Colonic mucosa (tissue), 4 donors: ENCODE measurements around the gene TMEM183A. TPM values are rescaled to one million over a fixed set of nuclear protein-coding genes. Genes with fewer than 3 reads are reported as not detected.

Source experiments
- DNase-seq: peaks from one replicate; pipeline ENCODE4 v3.0.0-alpha.2; 2020
- H3K27ac ChIP-seq: fragments of 200-600 bp; one replicate; pipeline ENCODE4 v1.8.0; 2021
- H3K27me3 ChIP-seq: fragments of 200-600 bp; one replicate; pipeline ENCODE4 v1.8.0; 2021
- H3K36me3 ChIP-seq: fragments of 200-600 bp; one replicate; pipeline ENCODE4 v1.8.0; 2021
- H3K4me1 ChIP-seq: fragments of 200-600 bp; one replicate; pipeline ENCODE4 v1.8.0; 2021; ENCODE audit warnings: mild to moderate bottlenecking
- H3K4me3 ChIP-seq: fragments of 200-600 bp; one replicate; pipeline ENCODE4 v1.8.0; 2021
- H3K9ac ChIP-seq, 2 donors: one replicate each; pipeline ENCODE4 v1.7.0; 2013; ENCODE audit warnings: control low read depth in 2 of 2, low read depth in 2 of 2, low read length in 2 of 2
- H3K9me3 ChIP-seq: fragments of 200-600 bp; one replicate; pipeline ENCODE4 v1.8.0; 2021
- CTCF ChIP-seq: fragments of 200-600 bp; IDR thresholded peaks from one replicate; pipeline ENCODE4 v1.8.0; 2022; ENCODE audit warnings: antibody characterized with exemption, mild to moderate bottlenecking
- intact Hi-C: fragments of 100-400 bp; cut with DNase I; formaldehyde crosslinking; loops from one replicate; pipeline ENCODE4 v1.14.1; 2022
- total RNA-seq, 2 donors: library from RNA; stranded (reverse); fragmentation: NEBNext Ultra II Directional in 1 of 2; extraction: Animal tissue kit (Norgen Biotek cat#: 25700) in 1 of 2; gene quantifications; one replicate each; pipeline ENCODE4 v1.2.1, GENCODE V29; 2021
- donor health status: healthy.
- donor health status: DM: no; HTN: no; CAD: no.
- donor health status: DM: no; HTN: no; CAD: no.

The TMEM183A gene
- total RNA-seq, 2 donors from 2014 or later, result 117 to 134 TPM

GRCh38 chr1:203028784-203029553 is 21.8 kb downstream of the TMEM183A start:
- DNase-seq, result peak; percentile 12
- Histone ChIP-seq H3K4me3 (no peak overlapping the region), H3K36me3 (no peaks in the 10 kb centered on the region), H3K27me3 (peaks cover 12% of the 10 kb centered on the region), H3K9me3 (no peaks in the 10 kb centered on the region), H3K27ac (no peak overlapping the region), H3K4me1 (peaks cover 6% of the 10 kb centered on the region), H3K9ac (no peak overlapping the region)
- intact Hi-C loops, result no loop called here
- TF ChIP-seq CTCF, result no peak

GRCh38 chr1:203031467-203031866 is 24.3 kb downstream of the TMEM183A start:
- TF ChIP-seq CTCF, result no peak
- Histone ChIP-seq H3K36me3 (no peaks in the 10 kb centered on the region), H3K9me3 (no peaks in the 10 kb centered on the region), H3K4me1 (peaks cover 6% of the 10 kb centered on the region), H3K9ac (no peak overlapping the region), H3K27me3 (peaks cover 12% of the 10 kb centered on the region), H3K4me3 (no peak overlapping the region), H3K27ac (no peak overlapping the region)
- intact Hi-C loops, result no loop called here
- no peak for DNase-seq

- Histone ChIP-seq H3K27ac (no peak overlapping the region), H3K27me3 (no peaks in the 10 kb centered on the region), H3K4me1 (no peaks in the 10 kb centered on the region), H3K9ac (no peak overlapping the region), H3K9me3 (no peaks in the 10 kb centered on the region), H3K36me3 (no peaks in the 10 kb centered on the region), H3K4me3 (no peak overlapping the region)
- intact Hi-C loops, result no loop called here
- TF ChIP-seq CTCF, result no peak
- DNase-seq, result no peak
Observed at GRCh38 chr1:203033287-203033686, 26.1 kb downstream of the TMEM183A start.

- Histone ChIP-seq H3K9ac (no peak overlapping the region), H3K4me1 (no peaks in the 10 kb centered on the region), H3K27ac (no peak overlapping the region), H3K9me3 (no peaks in the 10 kb centered on the region), H3K27me3 (no peaks in the 10 kb centered on the region), H3K36me3 (no peaks in the 10 kb centered on the region), H3K4me3 (no peak overlapping the region)
- no peak for TF ChIP-seq CTCF
- intact Hi-C loops, result no loop called here
- DNase-seq, result no peak
Observed at GRCh38 chr1:203033917-203034316, 26.7 kb downstream of the TMEM183A start.

- H3K36me3 ChIP-seq, result no peaks in the 10 kb centered on the region
- intact Hi-C loops, result loop anchor here (5.0 kb wide), 1 partner anchor 233 kb away; no protein-coding TSS in a partner anchor
- no peaks in the 10 kb centered on the region for H3K9me3 ChIP-seq
- H3K27me3 ChIP-seq, result no peaks in the 10 kb centered on the region
- no peaks in the 10 kb centered on the region for H3K4me1 ChIP-seq
- no peak overlapping the region for H3K4me3 ChIP-seq
- H3K9ac ChIP-seq, result no peak overlapping the region
- H3K27ac ChIP-seq, result no peak overlapping the region
- TF ChIP-seq CTCF, result no peak
- no peak for DNase-seq
Observed at GRCh38 chr1:203034422-203035110, 27.4 kb downstream of the TMEM183A start.
